A204.1 (cell line): Measurements from ENCODE around the gene UGT1A1.

ENCODE experiments used
- FAIRE-seq: peaks from 2 replicates; lab custom pipeline; 2012; peaks lifted over from hg19 to GRCh38; lab: Jason Lieb, UNC

UGT1A1 gene

GRCh38 chr2:233758141-233758540, 1.9 kb upstream of the UGT1A1 start:
- no peak for FAIRE-seq

- FAIRE-seq: no peak
Measured at GRCh38 chr2:233758849-233759248, 1.2 kb upstream of the UGT1A1 start.

- FAIRE-seq: no peak
Measured at GRCh38 chr2:233761040-233761769, 1.1 kb downstream of the UGT1A1 start.

- no peak for FAIRE-seq
Measured at GRCh38 chr2:233764264-233764663, 4.2 kb downstream of the UGT1A1 start.

GRCh38 chr2:233764761-233765160, 4.7 kb downstream of the UGT1A1 start:
- no peak for FAIRE-seq

- no peak for FAIRE-seq
Measured at GRCh38 chr2:233766416-233766815, 6.3 kb downstream of the UGT1A1 start.

- FAIRE-seq: no peak
Measured at GRCh38 chr2:233768076-233768475, 8.0 kb downstream of the UGT1A1 start.

- FAIRE-seq: no peak
Measured at GRCh38 chr2:233769260-233769659, 9.2 kb downstream of the UGT1A1 start.

- no peak for FAIRE-seq
Measured at GRCh38 chr2:233772153-233772552, 12.1 kb downstream of the UGT1A1 start.

- no peak for FAIRE-seq
Measured at GRCh38 chr2:233772583-233772982, 12.5 kb downstream of the UGT1A1 start.

- no peak for FAIRE-seq
Measured at GRCh38 chr2:233773854-233774253, 13.8 kb downstream of the UGT1A1 start.

GRCh38 chr2:233775414-233775813, 15.3 kb downstream of the UGT1A1 start:
- no peak for FAIRE-seq

GRCh38 chr2:233778030-233778429, 18.0 kb downstream of the UGT1A1 start, which contains the start of gene MROH2A:
TSS of gene MROH2A (plus strand) at chr2:233778330. CDS start at chr2:233779359, 1,029 bp downstream.
- FAIRE-seq: no peak

- no peak for FAIRE-seq
Measured at GRCh38 chr2:233779722-233780121, 19.7 kb downstream of the UGT1A1 start.

GRCh38 chr2:233780771-233781170, 20.7 kb downstream of the UGT1A1 start:
- FAIRE-seq: no peak

GRCh38 chr2:233789554-233789953, 29.5 kb downstream of the UGT1A1 start:
- no peak for FAIRE-seq

- FAIRE-seq: no peak
Measured at GRCh38 chr2:233791151-233791882, 31.2 kb downstream of the UGT1A1 start.

- FAIRE-seq: no peak
Measured at GRCh38 chr2:233791883-233792329, 31.8 kb downstream of the UGT1A1 start.

GRCh38 chr2:233792720-233793119, 32.6 kb downstream of the UGT1A1 start:
- no peak for FAIRE-seq

- FAIRE-seq: no peak
Measured at GRCh38 chr2:233793465-233794127, 33.5 kb downstream of the UGT1A1 start.

- no peak for FAIRE-seq
Measured at GRCh38 chr2:233794128-233794658, 34.1 kb downstream of the UGT1A1 start.

GRCh38 chr2:233795735-233796171, 35.7 kb downstream of the UGT1A1 start:
- FAIRE-seq: no peak

GRCh38 chr2:233796254-233796653, 36.2 kb downstream of the UGT1A1 start:
- FAIRE-seq: no peak
